IMR-90 (cell line): ENCODE measurements around the gene DPP10. TPM values are rescaled to one million over a fixed set of nuclear protein-coding genes. Genes with fewer than 3 reads are reported as not detected.

ENCODE experiments used
- ATAC-seq: fragments of 200-7000 bp; cut with Tn5 transposase; 2 replicates; pipeline ENCODE4 v1.9.1; 2020; ENCODE audit warnings: low read depth, mild to moderate bottlenecking, moderate library complexity
- BruUV-seq: library from RNA; stranded (reverse); fragments of 400-500 nt; replicated peaks from 2 replicates; lab custom pipeline; 2021; lab: Mats Ljungman, UMichigan
- CTCF ChIA-PET: fragments of 300-600 bp; formaldehyde crosslinking; extraction: SDS; loops from one replicate; lab custom pipeline; 2021; ENCODE audit warnings: antibody characterized with exemption; lab: Yijun Ruan, JAX
- POLR2A ChIA-PET: fragments of 300-600 bp; sonication (Branson Sonifier 250); formaldehyde crosslinking; loops from one replicate; lab custom pipeline; 2022; ENCODE audit warnings: antibody characterized with exemption; ENCODE audit not compliant: unreplicated experiment; lab: Charles Lee
- DNase-seq: peaks from one replicate; pipeline ENCODE4 v3.0.0; 2013
- H2AFZ ChIP-seq: replicated peaks from 2 replicates; pipeline ENCODE3; 2013; ENCODE audit warnings: low read length, mild to moderate bottlenecking; ENCODE audit not compliant: poor library complexity
- H2AK5ac ChIP-seq: 2 replicates; pipeline ENCODE4 v1.6.1; 2013; ENCODE audit warnings: low read depth, low read length, inconsistent platforms
- H2AK9ac ChIP-seq: replicated peaks from 2 replicates; pipeline ENCODE3; 2013; ENCODE audit warnings: mild to moderate bottlenecking, low read depth, low read length, moderate library complexity; ENCODE audit not compliant: poor library complexity
- H2BK120ac ChIP-seq: 2 replicates; pipeline ENCODE4 v1.6.1; 2013; ENCODE audit warnings: low read depth, low read length, inconsistent platforms
- H2BK15ac ChIP-seq: 3 replicates; pipeline ENCODE4 v1.6.1; 2013; ENCODE audit warnings: low read depth, low read length, inconsistent platforms
- H2BK20ac ChIP-seq: 2 replicates; pipeline ENCODE4 v1.6.1; 2013; ENCODE audit warnings: low read depth, mild to moderate bottlenecking, inconsistent platforms, low read length, moderate library complexity
- H2BK5ac ChIP-seq: 2 replicates; pipeline ENCODE4 v1.6.1; 2013; ENCODE audit warnings: mild to moderate bottlenecking, low read depth, low read length, inconsistent platforms; ENCODE audit not compliant: poor library complexity, severe bottlenecking
- H3K14ac ChIP-seq: replicated peaks from 2 replicates; pipeline ENCODE4 v1.6.1; 2013; ENCODE audit warnings: low read depth, low read length, inconsistent platforms
- H3K18ac ChIP-seq: 2 replicates; pipeline ENCODE4 v1.6.1; 2013; ENCODE audit warnings: low read depth, low read length, control low read depth
- H3K23ac ChIP-seq: 2 replicates; pipeline ENCODE4 v1.6.1; 2013; ENCODE audit warnings: low read depth, low read length, inconsistent platforms
- H3K27ac ChIP-seq: 2 replicates; pipeline ENCODE4 v1.5.1; 2013; ENCODE audit warnings: mild to moderate bottlenecking, control low read depth, low read length; ENCODE audit not compliant: insufficient read depth
- H3K27me3 ChIP-seq: 2 replicates; pipeline ENCODE4 v1.6.1; 2013; ENCODE audit warnings: low read length; ENCODE audit not compliant: control insufficient read depth, insufficient read depth
- H3K36me3 ChIP-seq: 2 replicates; pipeline ENCODE4 v1.6.1; 2013; ENCODE audit warnings: low read length, mixed read lengths; ENCODE audit not compliant: control insufficient read depth, insufficient read depth
- H3K4ac ChIP-seq: 2 replicates; pipeline ENCODE4 v1.6.1; 2013; ENCODE audit warnings: low read depth, low read length, inconsistent platforms
- H3K4me1 ChIP-seq: 2 replicates; pipeline ENCODE4 v1.6.1; 2013; ENCODE audit warnings: low read length, mixed read lengths; ENCODE audit not compliant: control insufficient read depth, insufficient read depth
- H3K4me2 ChIP-seq: 2 replicates; pipeline ENCODE4 v1.6.1; 2013; ENCODE audit warnings: low read depth, mild to moderate bottlenecking, control low read depth, low read length, moderate library complexity
- H3K4me3 ChIP-seq: 2 replicates; pipeline ENCODE4 v1.5.1; 2013; ENCODE audit warnings: low read depth, mild to moderate bottlenecking, control low read depth, low read length, moderate library complexity; ENCODE audit not compliant: insufficient read depth
- H3K56ac ChIP-seq: 2 replicates; pipeline ENCODE4 v1.6.1; 2013; ENCODE audit warnings: low read length, inconsistent platforms; ENCODE audit not compliant: insufficient read depth; ENCODE audit errors: extremely low read depth
- H3K79me1 ChIP-seq, 2 experiments: 2 replicates each; pipeline ENCODE4 v1.6.1; 2013; ENCODE audit warnings: low read length in 2 of 2, inconsistent platforms in 1 of 2, low read depth in 1 of 2
- H3K9ac ChIP-seq: 2 replicates; pipeline ENCODE4 v1.6.1; 2013; ENCODE audit warnings: low read depth, low read length, control low read depth
- H3K9me1 ChIP-seq: 2 replicates; pipeline ENCODE4 v1.6.1; 2013; ENCODE audit warnings: low read length, inconsistent platforms; ENCODE audit not compliant: insufficient read depth
- H3K9me3 ChIP-seq: 2 replicates; pipeline ENCODE4 v1.6.1; 2013; ENCODE audit warnings: low read length; ENCODE audit not compliant: control insufficient read depth, insufficient read depth
- H4K20me1 ChIP-seq: 2 replicates; pipeline ENCODE4 v1.6.1; 2013; ENCODE audit warnings: low read length, inconsistent platforms; ENCODE audit not compliant: insufficient read depth
- H4K5ac ChIP-seq: 2 replicates; pipeline ENCODE4 v1.6.1; 2013; ENCODE audit warnings: mild to moderate bottlenecking, low read depth, low read length, control low read depth
- H4K8ac ChIP-seq, 2 experiments: 2 replicates each; pipeline ENCODE4 v1.6.1; 2013; ENCODE audit warnings: low read depth in 2 of 2, low read length in 2 of 2, control low read depth in 1 of 2, inconsistent platforms in 1 of 2
- H4K91ac ChIP-seq: 2 replicates; pipeline ENCODE4 v1.6.1; 2013; ENCODE audit warnings: low read depth, low read length, inconsistent platforms; ENCODE audit not compliant: insufficient read depth
- CEBPB ChIP-seq: IDR thresholded peaks from 2 replicates; pipeline ENCODE4 v1.6.1; 2012; ENCODE audit warnings: low read depth, low read length, improper control_type of control experiment
- FOS ChIP-seq: fragments of 150-350 bp; IDR thresholded peaks from 2 replicates; pipeline ENCODE4 v1.6.1; 2016; ENCODE audit warnings: low read depth, low read length
- MAFK ChIP-seq: IDR thresholded peaks from 2 replicates; pipeline ENCODE4 v1.6.1; 2012; ENCODE audit warnings: low read depth, low read length, improper control_type of control experiment
- MAZ ChIP-seq: IDR thresholded peaks from 2 replicates; pipeline ENCODE4 v1.6.1; 2012; ENCODE audit warnings: low read depth, mild to moderate bottlenecking, low read length, improper control_type of control experiment, moderate library complexity, borderline replicate concordance
- MXI1 ChIP-seq: IDR thresholded peaks from 2 replicates; pipeline ENCODE4 v1.6.1; 2012; ENCODE audit warnings: low read depth, mild to moderate bottlenecking, low read length, moderate library complexity, borderline replicate concordance
- POLR2A ChIP-seq: IDR thresholded peaks from 2 replicates; pipeline ENCODE4 v1.6.1; 2012; ENCODE audit warnings: mild to moderate bottlenecking, low read depth, low read length
- RAD21 ChIP-seq: IDR thresholded peaks from 2 replicates; pipeline ENCODE4 v1.6.1; 2012; ENCODE audit warnings: low read length, improper control_type of control experiment
- RCOR1 ChIP-seq: IDR thresholded peaks from 2 replicates; pipeline ENCODE4 v1.6.1; 2012; ENCODE audit warnings: mild to moderate bottlenecking, low read length, improper control_type of control experiment; ENCODE audit not compliant: insufficient replicate concordance
- RFX5 ChIP-seq: IDR thresholded peaks from 2 replicates; pipeline ENCODE4 v1.8.0; 2012; ENCODE audit warnings: low read depth, mild to moderate bottlenecking, low read length, moderate library complexity
- SMC3 ChIP-seq: fragments of 150-350 bp; IDR thresholded peaks from 2 replicates; pipeline ENCODE4 v1.6.1; 2016; ENCODE audit warnings: low read depth, mild to moderate bottlenecking, antibody characterized with exemption, low read length, moderate library complexity
- WGBS, 2 experiments: methylation state at CpG; one replicate each; pipeline versions ENCODE4 v1.1.5 to v1.1.7; 2013; ENCODE audit warnings: missing lambda C conversion rate in 2 of 2; ENCODE audit not compliant: insufficient read length in 1 of 2; ENCODE audit errors: extremely low coverage in 2 of 2; 5-methylcytosine and 5-hydroxymethylcytosine counted together
- dilution Hi-C: fragments of 300-500 bp; cut with HindIII; formaldehyde crosslinking; loops from one replicate; pipeline ENCODE4 v1.14.3; 2018; ENCODE audit warnings: low sequenced_read_pairs; ENCODE audit not compliant: unreplicated experiment
- in situ Hi-C: fragments of 300-500 bp; cut with MboI; formaldehyde crosslinking; loops from 3 replicates; pipeline ENCODE4 v1.14.3; 2019; ENCODE audit warnings: low sequenced_read_pairs, inconsistent platforms, mixed read lengths
- intact Hi-C: fragments of 100-400 bp; cut with micrococcal nuclease; formaldehyde crosslinking; loops from 2 replicates; pipeline ENCODE4 v1.10.0; 2022
- polyA plus RNA-seq, 3 experiments: library from polyadenylated mRNA; depleted of rRNA; stranded (reverse); fragments of >200 nt; gene quantifications; 2 replicates each; pipeline ENCODE4 v1.2.3, GENCODE V29; 2012; ENCODE audit warnings: low replicate concordance in 1 of 3
- total RNA-seq: library from RNA; depleted of rRNA; stranded (reverse); fragments of >200 nt; gene quantifications from 2 replicates; pipeline ENCODE4 v1.2.3, GENCODE V29; 2012
- TF ChIP-seq, protein P1 (sequence below): conservative IDR thresholded peaks from 2 replicates; pipeline ENCODE4 v1.5.1; 2012; ENCODE audit warnings: mild to moderate bottlenecking, low read depth, low read length, improper control_type of control experiment

Gene DPP10
- total and polyA plus RNA-seq, 2 of the 4 experiments (the other 2 are of a cell fraction), result not detected

DNA sequence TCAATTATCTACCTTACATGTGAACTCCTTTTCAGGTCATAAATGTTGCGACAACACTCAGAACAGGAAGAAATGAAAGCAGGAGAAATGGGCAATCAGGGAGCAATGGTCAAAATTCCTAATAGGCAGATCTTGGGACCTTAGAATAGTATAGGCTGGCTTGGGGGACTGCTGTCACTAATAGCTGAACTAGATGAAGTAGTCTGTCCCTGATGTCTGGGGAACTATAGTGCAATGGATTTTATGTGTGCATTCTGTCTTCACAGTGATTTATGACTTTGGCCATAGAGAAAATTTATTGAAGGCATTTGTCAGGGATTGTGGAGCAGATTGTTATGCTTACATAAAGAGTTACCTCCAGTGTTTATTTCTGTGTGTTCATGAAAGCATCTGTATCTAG is 6.1 kb upstream of the DPP10 start:
- in situ Hi-C loops (no loop called here), dilution Hi-C loops (no loop called here), intact Hi-C loops (no loop called here)
- no peak overlapping the region for H2BK20ac ChIP-seq
- H4K8ac ChIP-seq, result no peak overlapping the region
- no peak overlapping the region for H3K56ac ChIP-seq
- CTCF ChIA-PET, result no interaction called here
- H2BK5ac ChIP-seq, result no peak overlapping the region
- ATAC-seq (no peak), DNase-seq (no peak)
- H2AK5ac ChIP-seq, result no peak overlapping the region
- no peak overlapping the region for H3K4ac ChIP-seq
- no peak overlapping the region for H3K23ac ChIP-seq
- H3K36me3 ChIP-seq, result no peaks in the 10 kb centered on the region
- no peak overlapping the region for H3K14ac ChIP-seq
- no peaks in the 10 kb centered on the region for H4K20me1 ChIP-seq
- no peak overlapping the region for H4K5ac ChIP-seq
- H2BK15ac ChIP-seq, result no peak overlapping the region
- H3K27me3 ChIP-seq, result no peaks in the 10 kb centered on the region
- no peak overlapping the region for H3K18ac ChIP-seq
- H3K9me3 ChIP-seq, result no peaks in the 10 kb centered on the region
- POLR2A ChIA-PET, result no interaction called here
- TF ChIP-seq MAFK (no peak), RAD21 (no peak), MAZ (no peak), SMC3 (no peak), FOS (no peak), RCOR1 (no peak), RFX5 (no peak), POLR2A (no peak), MXI1 (no peak), CEBPB (no peak)
- TF ChIP-seq, protein P1, sequence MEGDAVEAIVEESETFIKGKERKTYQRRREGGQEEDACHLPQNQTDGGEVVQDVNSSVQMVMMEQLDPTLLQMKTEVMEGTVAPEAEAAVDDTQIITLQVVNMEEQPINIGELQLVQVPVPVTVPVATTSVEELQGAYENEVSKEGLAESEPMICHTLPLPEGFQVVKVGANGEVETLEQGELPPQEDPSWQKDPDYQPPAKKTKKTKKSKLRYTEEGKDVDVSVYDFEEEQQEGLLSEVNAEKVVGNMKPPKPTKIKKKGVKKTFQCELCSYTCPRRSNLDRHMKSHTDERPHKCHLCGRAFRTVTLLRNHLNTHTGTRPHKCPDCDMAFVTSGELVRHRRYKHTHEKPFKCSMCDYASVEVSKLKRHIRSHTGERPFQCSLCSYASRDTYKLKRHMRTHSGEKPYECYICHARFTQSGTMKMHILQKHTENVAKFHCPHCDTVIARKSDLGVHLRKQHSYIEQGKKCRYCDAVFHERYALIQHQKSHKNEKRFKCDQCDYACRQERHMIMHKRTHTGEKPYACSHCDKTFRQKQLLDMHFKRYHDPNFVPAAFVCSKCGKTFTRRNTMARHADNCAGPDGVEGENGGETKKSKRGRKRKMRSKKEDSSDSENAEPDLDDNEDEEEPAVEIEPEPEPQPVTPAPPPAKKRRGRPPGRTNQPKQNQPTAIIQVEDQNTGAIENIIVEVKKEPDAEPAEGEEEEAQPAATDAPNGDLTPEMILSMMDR, result no peak
- H3K4me1 ChIP-seq, result no peaks in the 10 kb centered on the region
- no peak overlapping the region for H2AK9ac ChIP-seq
- H3K4me2 ChIP-seq, result no peak overlapping the region
- no peak overlapping the region for H3K9ac ChIP-seq
- no peak overlapping the region for H4K91ac ChIP-seq
- WGBS, 2 experiments, result no CpG with 5 or more reads among the region's 1 CpG
- H3K79me1 ChIP-seq, result no peaks in the 10 kb centered on the region
- no peak overlapping the region for H3K4me3 ChIP-seq
- no peaks in the 10 kb centered on the region for H3K9me1 ChIP-seq
- no TSS peak for BruUV-seq
- H2AFZ ChIP-seq, result no peak overlapping the region
- H3K27ac ChIP-seq, result no peak overlapping the region
- H2BK120ac ChIP-seq, result no peak overlapping the region
